B cell (primary cell): ENCODE measurements around the gene TLR3. TPM values are rescaled to one million over a fixed set of nuclear protein-coding genes. Genes with fewer than 3 reads are reported as not detected.

Experiments
- ATAC-seq: fragments of 200-7000 bp; cut with Tn5 transposase; one replicate; pipeline ENCODE4 v1.10.0; 2021; ENCODE audit warnings: low read depth, mild to moderate bottlenecking, moderate number of reproducible peaks, moderate library complexity
- CTCF ChIA-PET: fragments of 350-600 bp; sonication (Branson Sonifier 250); formaldehyde crosslinking; loops from one replicate; lab custom pipeline; 2021; ENCODE audit warnings: antibody characterized with exemption, inconsistent platforms; lab: Charles Lee
- POLR2A ChIA-PET: fragments of 350-600 bp; sonication (Branson Sonifier 250); formaldehyde crosslinking; loops from one replicate; lab custom pipeline; 2021; ENCODE audit warnings: antibody characterized with exemption; lab: Charles Lee
- DNase-seq: peaks from one replicate; pipeline ENCODE4 v3.0.0; 2013
- H2AFZ ChIP-seq: 2 replicates; pipeline ENCODE4 v1.6.1; 2012; ENCODE audit warnings: mild to moderate bottlenecking, low read depth, low read length; ENCODE audit not compliant: insufficient read depth, poor library complexity, severe bottlenecking
- H3K27ac ChIP-seq, 2 donors: 1 replicate in 1 of 2; 2 replicates in 1 of 2; pipeline ENCODE4 v1.5.1; 2012 to 2013; ENCODE audit warnings: low read length in 2 of 2, mild to moderate bottlenecking in 2 of 2, moderate library complexity in 1 of 2
- H3K27me3 ChIP-seq, 4 experiments: fragments of 200-600 bp in 1 of 4; sonication (generic) in 1 of 4; replicated peaks in 1 of 4; 1 replicate in 2 of 4; 2 replicates in 2 of 4; pipeline versions ENCODE4 v1.6.1 to v1.7.0; 2013 to 2016; ENCODE audit warnings: low read length in 3 of 4, mild to moderate bottlenecking in 2 of 4, mixed read lengths in 1 of 4, moderate library complexity in 1 of 4; ENCODE audit not compliant: insufficient read depth in 4 of 4, control insufficient read depth in 3 of 4; ENCODE audit errors: control extremely low read depth in 1 of 4
- H3K36me3 ChIP-seq, 2 experiments: replicated peaks in 1 of 2; 1 replicate in 1 of 2; 2 replicates in 1 of 2; pipeline versions ENCODE4 v1.6.1 to v1.7.1; 2013; ENCODE audit warnings: low read length in 1 of 2; ENCODE audit not compliant: insufficient read depth in 2 of 2, control insufficient read depth in 1 of 2; ENCODE audit errors: control extremely low read depth in 1 of 2, extremely low read depth in 1 of 2
- H3K4me1 ChIP-seq, 2 donors: fragments of 200-600 bp in 1 of 2; sonication (generic) in 1 of 2; 1 replicate in 1 of 2; 2 replicates in 1 of 2; pipeline versions ENCODE4 v1.5.1 to v1.6.1; 2013 to 2017; ENCODE audit warnings: low read length in 2 of 2; ENCODE audit not compliant: control insufficient read depth in 2 of 2, insufficient read depth in 2 of 2
- H3K4me2 ChIP-seq: replicated peaks from 2 replicates; pipeline ENCODE3; 2012; ENCODE audit warnings: mild to moderate bottlenecking, low read depth, low read length; ENCODE audit not compliant: poor library complexity, severe bottlenecking
- H3K4me3 ChIP-seq, 5 experiments: fragments of 200-600 bp in 1 of 5; sonication (generic) in 1 of 5; 1 replicate in 3 of 5; 2 replicates in 2 of 5; pipeline versions ENCODE4 v1.5.1 to v1.7.0; 2011 to 2016; ENCODE audit warnings: low read length in 4 of 5, mild to moderate bottlenecking in 4 of 5, low read depth in 2 of 5, control low read depth in 1 of 5, moderate library complexity in 1 of 5; ENCODE audit not compliant: insufficient read depth in 1 of 5; ENCODE audit errors: control extremely low read depth in 1 of 5, extremely low read depth in 1 of 5
- H3K79me2 ChIP-seq: fragments of 200-600 bp; sonication (generic); one replicate; pipeline ENCODE4 v1.6.0; 2016; ENCODE audit warnings: low read length; ENCODE audit not compliant: control insufficient read depth, insufficient read depth
- H3K9ac ChIP-seq: fragments of 200-600 bp; sonication (generic); 2 replicates; pipeline ENCODE4 v1.6.1; 2017; ENCODE audit warnings: mild to moderate bottlenecking, low read length, moderate library complexity
- H3K9me3 ChIP-seq, 3 donors: one replicate each; pipeline versions ENCODE4 v1.6.1 to v1.7.1; 2013; ENCODE audit warnings: low read length in 2 of 3; ENCODE audit not compliant: control insufficient read depth in 2 of 3, insufficient read depth in 1 of 3; ENCODE audit errors: control extremely low read depth in 1 of 3
- H4K20me1 ChIP-seq: 2 replicates; pipeline ENCODE4 v1.6.0; 2012; ENCODE audit warnings: mild to moderate bottlenecking, low read length; ENCODE audit not compliant: insufficient read depth, control insufficient read depth, poor library complexity, severe bottlenecking
- H3K27ac Mint-ChIP-seq: one replicate; pipeline ENCODE4 v1.8.0; 2021; ENCODE audit warnings: mixed read lengths
- H3K27me3 Mint-ChIP-seq: one replicate; pipeline ENCODE4 v1.8.0; 2021; ENCODE audit warnings: mixed read lengths
- H3K4me1 Mint-ChIP-seq: one replicate; pipeline ENCODE4 v1.8.0; 2021; ENCODE audit warnings: mixed read lengths
- H3K4me3 Mint-ChIP-seq: one replicate; pipeline ENCODE4 v1.8.0; 2021; ENCODE audit warnings: mixed read lengths
- H3K9me3 Mint-ChIP-seq: one replicate; pipeline ENCODE4 v1.8.0; 2022; ENCODE audit warnings: mixed read lengths; ENCODE audit not compliant: insufficient read depth
- EZH2 ChIP-seq: IDR thresholded peaks from 2 replicates; pipeline ENCODE4 v1.6.1; 2012; ENCODE audit warnings: borderline replicate concordance, low read depth, mild to moderate bottlenecking, moderate library complexity, low read length; ENCODE audit not compliant: insufficient read depth, poor library complexity, severe bottlenecking
- WGBS: methylation state at CpG from one replicate; pipeline ENCODE4 v1.1.5; 2013; ENCODE audit warnings: missing lambda C conversion rate; ENCODE audit not compliant: insufficient coverage; 5-methylcytosine and 5-hydroxymethylcytosine counted together
- intact Hi-C: fragments of 100-400 bp; cut with micrococcal nuclease; formaldehyde crosslinking; loops from one replicate; pipeline ENCODE4 v1.10.0; 2022
- polyA plus RNA-seq: library from polyadenylated mRNA; depleted of rRNA; stranded (reverse); fragments of >200 nt; gene quantifications from 2 replicates; pipeline ENCODE4 v1.2.3, GENCODE V29; 2012
- total RNA-seq, 2 donors: library from RNA; stranded (reverse); fragments of 120-200 nt in 1 of 2; gene quantifications; 1 replicate in 1 of 2; 2 replicates in 1 of 2; pipeline versions ENCODE4 v1.2.3 to v1.2.4, GENCODE V29; 2013 to 2022
- TF ChIP-seq, protein P1 (sequence below): fragments of 200-600 bp; IDR thresholded peaks from one replicate; pipeline ENCODE4 v1.8.0; 2022; ENCODE audit warnings: antibody characterized with exemption, mild to moderate bottlenecking

TLR3 gene
- total and polyA plus RNA-seq, 2 donors (not counting 1 experiment from before 2014, with no cell fraction given): not detected

DNA sequence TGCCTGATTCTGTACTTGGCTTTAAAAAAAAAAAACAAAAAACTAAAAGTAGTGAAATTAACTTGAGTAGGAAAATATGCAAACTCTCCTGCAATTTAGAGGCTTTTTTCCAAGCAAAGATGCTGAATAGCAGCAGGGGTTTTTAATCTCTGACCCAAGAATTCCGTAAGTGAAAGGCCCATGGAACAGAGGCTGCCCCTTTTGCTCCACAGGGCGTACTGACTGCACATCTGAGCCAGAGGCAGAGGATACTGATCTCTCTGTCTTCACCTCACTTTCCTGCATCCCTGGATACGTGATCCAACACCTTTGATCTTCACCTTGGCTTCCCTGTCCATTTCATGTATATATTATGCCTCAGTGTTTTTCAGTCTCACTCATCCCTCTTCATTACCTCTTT, 39.4 kb downstream of the TLR3 start:
- peaks cover 0 to 35% (median 18%) of the 10 kb centered on the region in 4 experiments for H3K27me3 ChIP-seq
- ChIA-PET CTCF (no interaction called here), POLR2A (no interaction called here)
- peaks cover 47% of the 10 kb centered on the region for H3K27me3 Mint-ChIP-seq
- H3K4me1 ChIP-seq: peaks cover 13 to 19% of the 10 kb centered on the region in 2 donors
- H3K4me3 ChIP-seq: no peak overlapping the region
- WGBS: 76% methylated on average over 3 of the region's 3 CpGs
- ATAC-seq (no peak), DNase-seq (no peak)
- H3K27ac Mint-ChIP-seq: no peak overlapping the region
- H4K20me1 ChIP-seq: no peaks in the 10 kb centered on the region
- no peak overlapping the region for H3K27ac ChIP-seq
- intact Hi-C loops: no loop called here
- TF ChIP-seq EZH2: no peak
- TF ChIP-seq, protein P1, sequence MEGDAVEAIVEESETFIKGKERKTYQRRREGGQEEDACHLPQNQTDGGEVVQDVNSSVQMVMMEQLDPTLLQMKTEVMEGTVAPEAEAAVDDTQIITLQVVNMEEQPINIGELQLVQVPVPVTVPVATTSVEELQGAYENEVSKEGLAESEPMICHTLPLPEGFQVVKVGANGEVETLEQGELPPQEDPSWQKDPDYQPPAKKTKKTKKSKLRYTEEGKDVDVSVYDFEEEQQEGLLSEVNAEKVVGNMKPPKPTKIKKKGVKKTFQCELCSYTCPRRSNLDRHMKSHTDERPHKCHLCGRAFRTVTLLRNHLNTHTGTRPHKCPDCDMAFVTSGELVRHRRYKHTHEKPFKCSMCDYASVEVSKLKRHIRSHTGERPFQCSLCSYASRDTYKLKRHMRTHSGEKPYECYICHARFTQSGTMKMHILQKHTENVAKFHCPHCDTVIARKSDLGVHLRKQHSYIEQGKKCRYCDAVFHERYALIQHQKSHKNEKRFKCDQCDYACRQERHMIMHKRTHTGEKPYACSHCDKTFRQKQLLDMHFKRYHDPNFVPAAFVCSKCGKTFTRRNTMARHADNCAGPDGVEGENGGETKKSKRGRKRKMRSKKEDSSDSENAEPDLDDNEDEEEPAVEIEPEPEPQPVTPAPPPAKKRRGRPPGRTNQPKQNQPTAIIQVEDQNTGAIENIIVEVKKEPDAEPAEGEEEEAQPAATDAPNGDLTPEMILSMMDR: no peak
- H3K9me3 ChIP-seq: peaks cover 0 to 8% (median 0%) of the 10 kb centered on the region in 3 donors
- no peaks in the 10 kb centered on the region for H3K9me3 Mint-ChIP-seq
- no peak overlapping the region for H3K9ac ChIP-seq
- no peak overlapping the region for H2AFZ ChIP-seq
- H3K4me1 Mint-ChIP-seq: peaks cover 5% of the 10 kb centered on the region
- no peak overlapping the region for H3K4me2 ChIP-seq
- no peak overlapping the region for H3K4me3 Mint-ChIP-seq
- H3K36me3 ChIP-seq: no peaks in the 10 kb centered on the region
- H3K79me2 ChIP-seq: no peaks in the 10 kb centered on the region

DNA sequence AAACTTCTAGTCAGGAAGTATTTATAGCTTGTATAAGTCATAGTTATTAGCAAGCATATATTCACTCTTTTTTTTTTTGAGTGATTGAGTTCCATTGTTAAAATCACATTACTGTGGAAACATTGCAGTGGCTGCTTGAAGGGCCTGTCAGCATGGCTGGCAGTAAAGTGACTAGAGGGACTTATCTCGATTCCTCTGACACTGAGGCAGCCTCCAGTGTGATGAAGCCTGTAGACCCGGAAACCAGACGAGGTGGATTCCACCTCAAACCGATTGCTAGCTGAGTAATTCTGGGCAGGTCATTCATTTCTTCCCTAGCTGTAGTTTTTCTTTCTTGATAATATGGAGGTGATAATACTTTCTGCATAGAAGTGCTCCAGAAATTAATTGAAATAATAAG, 40.3 kb downstream of the TLR3 start:
- Histone ChIP-seq H3K27ac (no peak overlapping the region), H3K36me3 (no peaks in the 10 kb centered on the region), H3K79me2 (no peaks in the 10 kb centered on the region), H3K9ac (no peak overlapping the region), H3K4me1 (peaks cover 12 to 16% of the 10 kb centered on the region in 2 donors), H3K9me3 (peaks cover 0 to 3% (median 0%) of the 10 kb centered on the region in 3 donors), H4K20me1 (no peaks in the 10 kb centered on the region), H3K4me3 (no peak overlapping the region), H3K4me2 (no peak overlapping the region), H3K27me3 (peaks cover 0 to 28% (median 15%) of the 10 kb centered on the region in 4 experiments), H2AFZ (no peak overlapping the region)
- H3K27ac Mint-ChIP-seq: no peak overlapping the region
- ChIA-PET CTCF (no interaction called here), POLR2A (interaction anchor here (0.6 kb wide), 1 partner anchor 624 kb away, joined by 5 read pairs; no protein-coding TSS in a partner anchor)
- ATAC-seq (no peak), DNase-seq (no peak)
- intact Hi-C loops: no loop called here
- WGBS: 81% methylated on average over 3 of the region's 4 CpGs
- H3K9me3 Mint-ChIP-seq: no peaks in the 10 kb centered on the region
- H3K27me3 Mint-ChIP-seq: peaks cover 38% of the 10 kb centered on the region
- TF ChIP-seq, protein P1: no peak
- TF ChIP-seq EZH2: no peak
- H3K4me1 Mint-ChIP-seq: peaks cover 5% of the 10 kb centered on the region
- no peak overlapping the region for H3K4me3 Mint-ChIP-seq
